ENCODE measurements around the gene BICDL2. TPM values are rescaled to one million over a fixed set of nuclear protein-coding genes. Genes with fewer than 3 reads are reported as not detected.

BICDL2 gene
- total and polyA plus RNA-seq, 2 donors (not counting 1 experiment from before 2014, with no cell fraction given): not detected

DNA sequence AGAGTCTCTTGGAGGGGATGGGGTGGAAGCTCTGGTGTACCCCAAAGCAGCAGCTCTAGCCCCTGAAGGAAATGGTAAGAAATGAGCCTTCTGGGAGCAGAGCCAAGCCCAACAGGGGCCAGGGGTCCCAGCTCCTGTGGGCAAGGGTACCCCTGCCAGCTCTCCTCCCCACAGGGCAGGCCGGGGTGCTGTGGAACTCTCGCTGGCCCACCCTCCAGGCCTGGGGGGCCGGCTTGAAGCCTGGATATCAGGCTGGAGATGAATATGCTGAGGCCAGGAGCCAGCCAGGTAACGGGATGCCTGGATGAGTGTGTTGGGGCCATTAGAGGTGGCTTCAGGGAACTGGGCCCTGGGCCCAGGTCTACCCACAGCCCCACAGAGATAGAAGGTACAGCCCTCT lies 36.2 kb downstream of the BICDL2 start:
- Histone ChIP-seq H3K27me3 (ENCODE audit: control insufficient read depth, insufficient read depth, low read length) (no peaks in the 10 kb centered on the region), H2AFZ (ENCODE audit: low read length) (no peak overlapping the region), H3K9ac (ENCODE audit: insufficient read depth, low read length) (no peak overlapping the region), H3K79me2 (ENCODE audit: control insufficient read depth, insufficient read depth, low read length) (no peaks in the 10 kb centered on the region), H3K4me2 (ENCODE audit: extremely low read depth, insufficient read depth, low read length) (no peak overlapping the region), H4K20me1 (ENCODE audit: control insufficient read depth, extremely low read depth, insufficient read depth, low read length) (no peaks in the 10 kb centered on the region), H3K9me3 (ENCODE audit: control insufficient read depth, insufficient read depth, low read depth, low read length) (no peaks in the 10 kb centered on the region), H3K4me3 (replicated peaks in 1 of 4; ENCODE audit: control extremely low read depth in 1 of 4, insufficient read depth in 1 of 4, low read depth in 3 of 4, low read length in 4 of 4) (no peak overlapping the region), H3K27ac (ENCODE audit: insufficient read depth, low read length) (no peak overlapping the region), H3K4me1 (ENCODE audit: control insufficient read depth, extremely low read depth, insufficient read depth, low read length) (no peaks in the 10 kb centered on the region), H3K36me3 (ENCODE audit: control insufficient read depth, insufficient read depth, low read length) (no peaks in the 10 kb centered on the region)
- no peak for DNase-seq (ENCODE audit: low read depth in 2 of 2)
- no peak for TF ChIP-seq CTCF (conservative IDR thresholded peaks at IDR 0.05 in 1 of 2, IDR thresholded peaks at IDR 0.05 in 1 of 2; ENCODE audit: low read depth in 1 of 2, low read length in 2 of 2)
- no peak for TF ChIP-seq EZH2 (IDR thresholded peaks at IDR 0.05; ENCODE audit: low read length, missing control alignments)

DNA sequence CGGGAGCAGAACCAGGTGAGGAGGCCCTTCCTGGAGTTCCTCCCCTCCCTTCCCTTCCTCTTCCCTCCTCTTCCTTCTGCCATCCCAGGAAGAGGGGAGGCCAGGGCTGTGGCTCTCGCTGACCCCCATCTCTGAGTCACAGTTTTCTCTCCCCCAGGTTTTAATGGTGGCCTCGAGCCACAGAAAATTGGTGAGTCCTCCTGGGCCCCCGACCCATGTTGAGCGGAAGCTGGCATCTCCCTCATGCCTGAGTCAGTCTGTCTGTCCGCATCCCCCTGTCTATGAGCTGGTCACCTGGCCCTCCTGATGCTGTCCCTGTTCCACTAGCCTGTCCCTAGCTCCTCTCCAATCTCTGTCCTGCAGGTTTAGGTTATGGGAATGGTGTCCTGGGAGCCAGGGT lies 36.8 kb downstream of the BICDL2 start:
- no peaks in the 10 kb centered on the region for H3K27me3 ChIP-seq (ENCODE audit: control insufficient read depth, insufficient read depth, low read length)
- H3K4me1 ChIP-seq (ENCODE audit: control insufficient read depth, extremely low read depth, insufficient read depth, low read length): no peaks in the 10 kb centered on the region
- no peaks in the 10 kb centered on the region for H3K36me3 ChIP-seq (ENCODE audit: control insufficient read depth, insufficient read depth, low read length)
- no peak overlapping the region for H3K4me3 ChIP-seq (replicated peaks in 1 of 4; ENCODE audit: control extremely low read depth in 1 of 4, insufficient read depth in 1 of 4, low read depth in 3 of 4, low read length in 4 of 4)
- H2AFZ ChIP-seq (ENCODE audit: low read length): no peak overlapping the region
- no peaks in the 10 kb centered on the region for H3K79me2 ChIP-seq (ENCODE audit: control insufficient read depth, insufficient read depth, low read length)
- H3K9me3 ChIP-seq (ENCODE audit: control insufficient read depth, insufficient read depth, low read depth, low read length): no peaks in the 10 kb centered on the region
- no peak for DNase-seq (ENCODE audit: low read depth in 2 of 2)
- no peak overlapping the region for H3K4me2 ChIP-seq (ENCODE audit: extremely low read depth, insufficient read depth, low read length)
- TF ChIP-seq CTCF (conservative IDR thresholded peaks at IDR 0.05 in 1 of 2, IDR thresholded peaks at IDR 0.05 in 1 of 2; ENCODE audit: low read depth in 1 of 2, low read length in 2 of 2): no peak
- no peak for TF ChIP-seq EZH2 (IDR thresholded peaks at IDR 0.05; ENCODE audit: low read length, missing control alignments)
- no peaks in the 10 kb centered on the region for H4K20me1 ChIP-seq (ENCODE audit: control insufficient read depth, extremely low read depth, insufficient read depth, low read length)
- no peak overlapping the region for H3K27ac ChIP-seq (ENCODE audit: insufficient read depth, low read length)
- no peak overlapping the region for H3K9ac ChIP-seq (ENCODE audit: insufficient read depth, low read length)

DNA sequence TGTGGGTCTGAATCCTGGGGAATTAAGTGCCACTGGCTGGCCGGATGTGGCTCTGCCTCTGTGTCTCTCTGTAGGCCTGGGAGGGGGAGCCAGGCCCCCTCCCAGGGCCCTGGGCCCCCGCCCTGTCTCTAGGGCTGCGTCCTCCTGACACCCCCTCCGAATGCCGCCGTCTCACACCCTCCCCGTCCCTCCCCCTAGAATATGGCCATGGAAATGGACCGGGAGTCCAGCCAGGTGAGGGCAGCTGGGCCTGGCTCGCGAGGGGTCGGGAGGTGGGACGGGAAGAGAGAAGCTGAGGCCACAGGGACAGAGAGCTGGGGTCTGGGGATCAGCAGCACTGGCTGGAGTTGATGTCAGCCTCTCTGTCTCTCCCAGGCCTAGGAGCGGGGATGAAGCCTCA lies 40.4 kb downstream of the BICDL2 start:
- TF ChIP-seq EZH2 (IDR thresholded peaks at IDR 0.05; ENCODE audit: low read length, missing control alignments): no peak
- TF ChIP-seq CTCF (conservative IDR thresholded peaks at IDR 0.05 in 1 of 2, IDR thresholded peaks at IDR 0.05 in 1 of 2; ENCODE audit: low read depth in 1 of 2, low read length in 2 of 2): no peak
- Histone ChIP-seq H3K4me3 (replicated peaks in 1 of 4; ENCODE audit: control extremely low read depth in 1 of 4, insufficient read depth in 1 of 4, low read depth in 3 of 4, low read length in 4 of 4) (no peak overlapping the region), H2AFZ (ENCODE audit: low read length) (no peak overlapping the region), H4K20me1 (ENCODE audit: control insufficient read depth, extremely low read depth, insufficient read depth, low read length) (no peaks in the 10 kb centered on the region), H3K36me3 (ENCODE audit: control insufficient read depth, insufficient read depth, low read length) (no peaks in the 10 kb centered on the region), H3K9ac (ENCODE audit: insufficient read depth, low read length) (no peak overlapping the region), H3K79me2 (ENCODE audit: control insufficient read depth, insufficient read depth, low read length) (no peaks in the 10 kb centered on the region), H3K4me2 (ENCODE audit: extremely low read depth, insufficient read depth, low read length) (no peak overlapping the region), H3K27me3 (ENCODE audit: control insufficient read depth, insufficient read depth, low read length) (no peaks in the 10 kb centered on the region), H3K9me3 (ENCODE audit: control insufficient read depth, insufficient read depth, low read depth, low read length) (no peaks in the 10 kb centered on the region), H3K4me1 (ENCODE audit: control insufficient read depth, extremely low read depth, insufficient read depth, low read length) (no peaks in the 10 kb centered on the region), H3K27ac (ENCODE audit: insufficient read depth, low read length) (no peak overlapping the region)
- DNase-seq (ENCODE audit: low read depth in 2 of 2): no peak

All from fibroblast of lung (primary cell).